Sigmoid colon (tissue), 7 donors: ENCODE data around the gene KLHL22. TPM values are rescaled to one million over a fixed set of nuclear protein-coding genes. Genes with fewer than 3 reads are reported as not detected.

Experiments
- DNase-seq: peaks from one replicate; pipeline ENCODE4 v3.0.0-alpha.2; 2019
- H3K27ac ChIP-seq, 4 donors: fragments of 200-600 bp; sonication (generic); one replicate each; pipeline ENCODE4 v1.5.1; 2016 to 2019; ENCODE audit warnings: mild to moderate bottlenecking in 1 of 4
- H3K27me3 ChIP-seq, 3 donors: fragments of 200-600 bp; sonication (generic); one replicate each; pipeline ENCODE4 v1.5.1; 2019; ENCODE audit warnings: mild to moderate bottlenecking in 1 of 3
- H3K36me3 ChIP-seq, 4 donors: fragments of 200-600 bp; sonication (generic); one replicate each; pipeline ENCODE4 v1.5.1; 2016 to 2019
- H3K4me1 ChIP-seq, 4 donors: fragments of 200-600 bp; sonication (generic); one replicate each; pipeline ENCODE4 v1.5.1; 2017 to 2019
- H3K4me3 ChIP-seq, 4 donors: fragments of 200-600 bp; sonication (generic); one replicate each; pipeline ENCODE4 v1.5.1; 2017 to 2019; ENCODE audit warnings: mild to moderate bottlenecking in 2 of 4, moderate library complexity in 1 of 4
- H3K9me3 ChIP-seq, 4 donors: fragments of 200-600 bp in 3 of 4; sonication (generic) in 3 of 4; one replicate each; pipeline versions ENCODE4 v1.5.1 to v1.6.1; 2013 to 2019
- CTCF ChIP-seq, 4 experiments: fragments of 450-650 bp in 3 of 4; fragments of 200-600 bp in 1 of 4; IDR thresholded peaks; one replicate each; pipeline ENCODE4 v1.5.1; 2016 to 2019; ENCODE audit warnings: antibody characterized with exemption in 4 of 4, mild to moderate bottlenecking in 3 of 4, moderate library complexity in 2 of 4
- EP300 ChIP-seq, 4 donors: sonication (generic); formaldehyde crosslinking; IDR thresholded peaks; one replicate each; pipeline ENCODE4 v1.6.1; 2017; ENCODE audit warnings: antibody characterized with exemption in 4 of 4
- POLR2A ChIP-seq, 2 donors: fragments of 450-650 bp; IDR thresholded peaks; one replicate each; pipeline ENCODE4 v1.6.1; 2016; ENCODE audit warnings: antibody characterized with exemption in 2 of 2, mild to moderate bottlenecking in 2 of 2, moderate library complexity in 2 of 2
- POLR2AphosphoS5 ChIP-seq, 4 donors: sonication (generic); formaldehyde crosslinking; IDR thresholded peaks; one replicate each; pipeline ENCODE4 v1.6.1; 2017; ENCODE audit warnings: antibody characterized with exemption in 4 of 4
- WGBS, 2 donors: extraction: QIAGEN DNeasy Blood & Tissue Kit; methylation state at CpG; one replicate each; pipeline ENCODE4 v1.1.7; 2013; 5-methylcytosine and 5-hydroxymethylcytosine counted together
- intact Hi-C: fragments of 100-400 bp; cut with DNase I; formaldehyde crosslinking; loops from one replicate; pipeline ENCODE4 v1.15.1; 2023
- polyA plus RNA-seq, 3 donors: library from polyadenylated mRNA; stranded (reverse); fragments of 200-250 nt; gene quantifications; one replicate each; pipeline ENCODE4 v1.2.3, GENCODE V29; 2013
- total RNA-seq, 4 donors: library from RNA; depleted of rRNA; stranded (reverse); fragments of >200 nt; gene quantifications; one replicate each; pipeline ENCODE4 v1.1.0, GENCODE V29; 2016
- donor health status: healthy with polysubstance abuse.
- donor health status: Bipolar disorder and iron deficiency.
- donor health status: healthy.

Gene KLHL22
- total and polyA plus RNA-seq, 7 donors = 5.4 to 39.6 (median 26.4) TPM

GRCh38 chr22:20403779-20404140, 91.8 kb downstream of the KLHL22 start:
- H3K27ac ChIP-seq = no peak overlapping the region
- TF ChIP-seq EP300 (IDR thresholded peaks at IDR 0.05) (no peak), POLR2AphosphoS5 (IDR thresholded peaks at IDR 0.05) (no peak)
- no peak overlapping the region for H3K4me3 ChIP-seq
- intact Hi-C loops = no loop called here
- H3K4me1 ChIP-seq = no peaks in the 10 kb centered on the region
- peaks cover 9 to 66% (median 24%) of the 10 kb centered on the region in 4 donors for H3K36me3 ChIP-seq
- H3K9me3 ChIP-seq = no peaks in the 10 kb centered on the region
- no peaks in the 10 kb centered on the region for H3K27me3 ChIP-seq
- 96 to 97% methylated on average over 6 of the region's 6 CpGs for WGBS, 2 donors
- no peak for DNase-seq

- H3K36me3 ChIP-seq = peaks cover 9 to 65% (median 24%) of the 10 kb centered on the region in 4 donors
- H3K4me1 ChIP-seq = no peaks in the 10 kb centered on the region
- intact Hi-C loops = no loop called here
- H3K27ac ChIP-seq = no peak overlapping the region
- DNase-seq = no peak
- no peaks in the 10 kb centered on the region for H3K27me3 ChIP-seq
- no peak overlapping the region for H3K4me3 ChIP-seq
- no peak for TF ChIP-seq EP300 (IDR thresholded peaks at IDR 0.05)
- TF ChIP-seq POLR2A (IDR thresholded peaks at IDR 0.05) = no peak
- no peak for TF ChIP-seq CTCF (IDR thresholded peaks at IDR 0.05)
- TF ChIP-seq POLR2AphosphoS5 (IDR thresholded peaks at IDR 0.05) = no peak
- WGBS, 2 donors = 92 to 96% methylated on average over 9 of the region's 9 CpGs
- no peaks in the 10 kb centered on the region for H3K9me3 ChIP-seq
Measured at GRCh38 chr22:20402960-20403778, 92.4 kb downstream of the KLHL22 start.

- Histone ChIP-seq H3K27me3 (no peaks in the 10 kb centered on the region), H3K4me1 (no peaks in the 10 kb centered on the region), H3K9me3 (no peaks in the 10 kb centered on the region), H3K27ac (no peak overlapping the region), H3K36me3 (peaks cover 9 to 49% (median 18%) of the 10 kb centered on the region in 4 donors), H3K4me3 (no peak overlapping the region)
- intact Hi-C loops = no loop called here
- DNase-seq = no peak
- WGBS, 2 donors = 95 to 96% methylated on average over 13 of the region's 13 CpGs
- TF ChIP-seq POLR2A (IDR thresholded peaks at IDR 0.05) (no peak), CTCF (IDR thresholded peaks at IDR 0.05) (no peak), EP300 (IDR thresholded peaks at IDR 0.05) (no peak), POLR2AphosphoS5 (IDR thresholded peaks at IDR 0.05) (no peak)
Measured at GRCh38 chr22:20401376-20402014, 94.1 kb downstream of the KLHL22 start.

GRCh38 chr22:20400606-20401375, 94.8 kb downstream of the KLHL22 start:
- Histone ChIP-seq H3K4me3 (no peak overlapping the region), H3K9me3 (no peaks in the 10 kb centered on the region), H3K27ac (no peak overlapping the region), H3K36me3 (peaks cover 4 to 42% (median 12%) of the 10 kb centered on the region in 4 donors), H3K27me3 (no peaks in the 10 kb centered on the region), H3K4me1 (peaks cover 0 to 2% (median under 1%) of the 10 kb centered on the region in 4 donors)
- 93 to 94% methylated on average over 15 of the region's 15 CpGs for WGBS, 2 donors
- intact Hi-C loops = no loop called here
- no peak for TF ChIP-seq EP300 (IDR thresholded peaks at IDR 0.05)
- no peak for TF ChIP-seq POLR2AphosphoS5 (IDR thresholded peaks at IDR 0.05)
- no peak for TF ChIP-seq CTCF (IDR thresholded peaks at IDR 0.05)
- no peak for TF ChIP-seq POLR2A (IDR thresholded peaks at IDR 0.05)
- no peak for DNase-seq
